PC-9 (cell line): ENCODE data around the gene ARNT2. TPM values are rescaled to one million over a fixed set of nuclear protein-coding genes. Genes with fewer than 3 reads are reported as not detected.

Experiments
- BruUV-seq: library from RNA; stranded (reverse); fragments of 400-500 nt; replicated peaks from 2 replicates; lab custom pipeline; 2021; lab: Mats Ljungman, UMichigan
- CTCF ChIA-PET: fragments of 300-600 bp; sonication (Branson Sonifier 250); formaldehyde crosslinking; loops from one replicate; lab custom pipeline; 2022; ENCODE audit warnings: antibody characterized with exemption; lab: Charles Lee
- POLR2A ChIA-PET: fragments of 300-600 bp; sonication (Branson Sonifier 250); formaldehyde crosslinking; loops from one replicate; lab custom pipeline; 2022; ENCODE audit warnings: antibody characterized with exemption; ENCODE audit not compliant: unreplicated experiment; lab: Charles Lee
- DNase-seq, 2 experiments: peaks; one replicate each; pipeline versions ENCODE4 v3.0.0 to v3.0.0-alpha.2; 2015 to 2022; ENCODE audit warnings: mixed read lengths in 1 of 2
- H2AFZ ChIP-seq: fragments of 200-600 bp; sonication (generic); 2 replicates; pipeline ENCODE4 v1.8.1; 2017; ENCODE audit warnings: antibody characterized with exemption
- H3F3A ChIP-seq: fragments of 200-600 bp; sonication (generic); 2 replicates; pipeline ENCODE4 v1.8.1; 2017; ENCODE audit warnings: antibody characterized with exemption, mild to moderate bottlenecking, low read depth; ENCODE audit not compliant: insufficient read depth
- H3K27ac ChIP-seq: fragments of 200-600 bp; sonication (generic); 2 replicates; pipeline ENCODE4 v1.6.1; 2016; ENCODE audit warnings: mixed run types
- H3K27me3 ChIP-seq: fragments of 200-600 bp; sonication (generic); 2 replicates; pipeline ENCODE4 v1.6.1; 2016; ENCODE audit warnings: low read depth, mixed run types; ENCODE audit not compliant: insufficient read depth
- H3K36me3 ChIP-seq: fragments of 200-600 bp; sonication (generic); 2 replicates; pipeline ENCODE4 v1.6.1; 2016; ENCODE audit warnings: low read depth, mixed run types
- H3K4me1 ChIP-seq: fragments of 200-600 bp; sonication (generic); replicated peaks from 2 replicates; pipeline ENCODE4 v1.6.1; 2016; ENCODE audit warnings: mixed run types; ENCODE audit not compliant: insufficient read depth
- H3K4me2 ChIP-seq: fragments of 200-600 bp; sonication (generic); 2 replicates; pipeline ENCODE4 v1.6.1; 2017; ENCODE audit warnings: mixed run types
- H3K4me3 ChIP-seq: fragments of 200-600 bp; sonication (generic); 2 replicates; pipeline ENCODE4 v1.6.1; 2016; ENCODE audit warnings: mixed run types
- H3K79me2 ChIP-seq: fragments of 200-600 bp; sonication (generic); 2 replicates; pipeline ENCODE4 v1.6.1; 2017; ENCODE audit warnings: low read depth, mixed run types
- H3K9me2 ChIP-seq: fragments of 200-600 bp; sonication (generic); 2 replicates; pipeline ENCODE4 v1.8.1; 2017; ENCODE audit warnings: mild to moderate bottlenecking; ENCODE audit not compliant: insufficient read depth
- H3K9me3 ChIP-seq: fragments of 200-600 bp; sonication (generic); 2 replicates; pipeline ENCODE4 v1.8.1; 2016; ENCODE audit warnings: low read depth; ENCODE audit not compliant: insufficient read depth
- H4K20me1 ChIP-seq: fragments of 200-600 bp; sonication (generic); 2 replicates; pipeline ENCODE4 v1.8.1; 2017; ENCODE audit not compliant: insufficient read depth
- CTCF ChIP-seq: fragments of 200-600 bp; sonication (generic); conservative IDR thresholded peaks from 2 replicates; pipeline ENCODE4 v1.6.1; 2017; ENCODE audit warnings: mixed run types, antibody characterized with exemption, mild to moderate bottlenecking, moderate library complexity
- EZH2 ChIP-seq: fragments of 200-600 bp; sonication (generic); IDR thresholded peaks from 2 replicates; pipeline ENCODE4 v1.8.0; 2017; ENCODE audit warnings: antibody characterized with exemption, low read depth
- intact Hi-C: fragments of 100-400 bp; cut with micrococcal nuclease; formaldehyde crosslinking; loops from one replicate; pipeline ENCODE4 v1.10.0; 2022; ENCODE audit not compliant: unreplicated experiment
- total RNA-seq: library from RNA; stranded (reverse); gene quantifications from 2 replicates; pipeline ENCODE4 v1.2.3, GENCODE V29; 2021

ARNT2 gene
- total RNA-seq, 1 experiment from 2014 or later, result 4.3 TPM

GRCh38 chr15:80591471-80591870 is 187.3 kb downstream of the ARNT2 start:
- Histone ChIP-seq H3K4me3 (no peak overlapping the region), H3K27me3 (no peaks in the 10 kb centered on the region), H3K9me2 (no peaks in the 10 kb centered on the region), H2AFZ (no peak overlapping the region), H3K27ac (no peak overlapping the region), H4K20me1 (no peaks in the 10 kb centered on the region), H3K4me1 (peaks cover 58% of the 10 kb centered on the region), H3K9me3 (no peaks in the 10 kb centered on the region), H3K79me2 (no peaks in the 10 kb centered on the region), H3K36me3 (no peaks in the 10 kb centered on the region), H3F3A (peaks cover 48% of the 10 kb centered on the region), H3K4me2 (no peak overlapping the region)
- no TSS peak for BruUV-seq
- DNase-seq, result no peak
- ChIA-PET POLR2A (no interaction called here), CTCF (no interaction called here)
- TF ChIP-seq EZH2, result no peak
- no peak for TF ChIP-seq CTCF
- intact Hi-C loops, result no loop called here

GRCh38 chr15:80591938-80592825 is 188.0 kb downstream of the ARNT2 start:
- no peak for TF ChIP-seq EZH2
- no peak for TF ChIP-seq CTCF
- Histone ChIP-seq H3K4me3 (no peak overlapping the region), H3K36me3 (no peaks in the 10 kb centered on the region), H3K9me2 (no peaks in the 10 kb centered on the region), H4K20me1 (no peaks in the 10 kb centered on the region), H3K79me2 (no peaks in the 10 kb centered on the region), H3F3A (peaks cover 48% of the 10 kb centered on the region), H3K27ac (no peak overlapping the region), H3K4me2 (no peak overlapping the region), H3K9me3 (no peaks in the 10 kb centered on the region), H2AFZ (no peak overlapping the region), H3K27me3 (no peaks in the 10 kb centered on the region), H3K4me1 (peaks cover 58% of the 10 kb centered on the region)
- CTCF ChIA-PET, result no interaction called here
- BruUV-seq, result no TSS peak
- no peak for DNase-seq
- intact Hi-C loops, result no loop called here
- POLR2A ChIA-PET, result no interaction called here

- Histone ChIP-seq H3K4me3 (no peak overlapping the region), H3K36me3 (no peaks in the 10 kb centered on the region), H3K27me3 (no peaks in the 10 kb centered on the region), H3K4me1 (peaks cover 50% of the 10 kb centered on the region), H3F3A (peaks cover 39% of the 10 kb centered on the region), H3K79me2 (no peaks in the 10 kb centered on the region), H3K9me3 (no peaks in the 10 kb centered on the region), H2AFZ (no peak overlapping the region), H3K27ac (no peak overlapping the region), H3K9me2 (no peaks in the 10 kb centered on the region), H3K4me2 (no peak overlapping the region), H4K20me1 (no peaks in the 10 kb centered on the region)
- no TSS peak for BruUV-seq
- DNase-seq, result no peak
- intact Hi-C loops, result no loop called here
- CTCF ChIA-PET, result no interaction called here
- POLR2A ChIA-PET, result no interaction called here
- no peak for TF ChIP-seq EZH2
- TF ChIP-seq CTCF, result no peak
Measured at GRCh38 chr15:80593486-80594030, 189.4 kb downstream of the ARNT2 start.
